GM19397 (cell line): ENCODE measurements around the gene CREBL2.
"Not testable (repeated sequence)": the region's sequence is repeated elsewhere in the genome, so short reads cannot be mapped to it uniquely, and the experiment has no call there.

Experiments
- ATAC-seq: cut with Tn5 transposase; IDR thresholded peaks from one replicate; pipeline ENCODE4 v1.9.1; 2021; ENCODE audit warnings: mild to moderate bottlenecking, moderate library complexity; ENCODE audit not compliant: unreplicated experiment

The CREBL2 gene

GRCh38 chr12:12596598-12596997 lies 15.1 kb upstream of the CREBL2 start:
- not testable (repeated sequence) for ATAC-seq

- ATAC-seq = no peak
Measured at GRCh38 chr12:12598864-12599263, 12.8 kb upstream of the CREBL2 start.

GRCh38 chr12:12599750-12600643 lies 11.7 kb upstream of the CREBL2 start:
- ATAC-seq = no peak

- ATAC-seq = no peak
Measured at GRCh38 chr12:12600659-12601058, 11.0 kb upstream of the CREBL2 start.

GRCh38 chr12:12604740-12605139 lies 6.9 kb upstream of the CREBL2 start:
- no peak for ATAC-seq

- no peak for ATAC-seq
Measured at GRCh38 chr12:12606781-12607589, 4.7 kb upstream of the CREBL2 start.

- no peak for ATAC-seq
Measured at GRCh38 chr12:12608557-12608957, 3.1 kb upstream of the CREBL2 start.

GRCh38 chr12:12609692-12610091 lies 2.0 kb upstream of the CREBL2 start:
- ATAC-seq = no peak

- ATAC-seq = no peak
Measured at GRCh38 chr12:12610711-12611110, 965 bp upstream of the CREBL2 start.

GRCh38 chr12:12612358-12612757 lies 682 bp downstream of the CREBL2 start:
- ATAC-seq = no peak

- no peak for ATAC-seq
Measured at GRCh38 chr12:12613344-12613743, 1.7 kb downstream of the CREBL2 start.

GRCh38 chr12:12614342-12614741 lies 2.7 kb downstream of the CREBL2 start:
- no peak for ATAC-seq

- ATAC-seq = no peak
Measured at GRCh38 chr12:12616512-12617310, 5.0 kb downstream of the CREBL2 start.

GRCh38 chr12:12618064-12618463 lies 6.4 kb downstream of the CREBL2 start:
- ATAC-seq = not testable (repeated sequence)

- ATAC-seq = no peak
Measured at GRCh38 chr12:12620730-12621315, 9.1 kb downstream of the CREBL2 start.

GRCh38 chr12:12622418-12622817 lies 10.7 kb downstream of the CREBL2 start:
- no peak for ATAC-seq

- no peak for ATAC-seq
Measured at GRCh38 chr12:12624498-12624992, 12.9 kb downstream of the CREBL2 start.

- ATAC-seq = no peak
Measured at GRCh38 chr12:12626471-12626870, 14.8 kb downstream of the CREBL2 start.

- ATAC-seq = no peak
Measured at GRCh38 chr12:12627308-12627827, 15.7 kb downstream of the CREBL2 start.

- ATAC-seq = no peak
Measured at GRCh38 chr12:12628013-12628412, 16.3 kb downstream of the CREBL2 start.
